Neural crest cell (in vitro differentiated cells): ENCODE measurements around the gene HOXB2. TPM values are rescaled to one million over a fixed set of nuclear protein-coding genes. Genes with fewer than 3 reads are reported as not detected.

ENCODE experiments used
- DNase-seq: peaks from one replicate; pipeline ENCODE4 v3.0.0; 2021; ENCODE audit warnings: low read depth, mixed read lengths, low spot score
- H3K27ac Mint-ChIP-seq: one replicate; pipeline ENCODE4 v1.8.0; 2021; ENCODE audit warnings: mild to moderate bottlenecking, mixed read lengths; ENCODE audit not compliant: unreplicated experiment
- H3K27me3 Mint-ChIP-seq: 2 replicates; pipeline ENCODE4 v1.8.0; 2021; ENCODE audit warnings: low read depth, mild to moderate bottlenecking, mixed read lengths
- H3K36me3 Mint-ChIP-seq: 2 replicates; pipeline ENCODE4 v1.8.0; 2021; ENCODE audit warnings: low read depth, mild to moderate bottlenecking, mixed read lengths
- H3K4me1 Mint-ChIP-seq: 2 replicates; pipeline ENCODE4 v1.8.0; 2021; ENCODE audit warnings: mixed read lengths
- H3K4me3 Mint-ChIP-seq: one replicate; pipeline ENCODE4 v1.8.0; 2021; ENCODE audit warnings: mild to moderate bottlenecking, mixed read lengths
- H3K9me3 Mint-ChIP-seq: 2 replicates; pipeline ENCODE4 v1.8.0; 2021; ENCODE audit warnings: mixed read lengths
- CTCF ChIP-seq: fragments of 200-600 bp; sonication (generic); conservative IDR thresholded peaks from 2 replicates; pipeline ENCODE4 v1.5.0; 2021; ENCODE audit warnings: antibody characterized with exemption, mild to moderate bottlenecking
- total RNA-seq: library from RNA; stranded (reverse); gene quantifications from 2 replicates; pipeline ENCODE4 v1.2.1, GENCODE V29; 2021

HOXB2 gene
- total RNA-seq, 1 donor from 2014 or later = 60.0 TPM

- no peak for TF ChIP-seq CTCF
- peaks cover 39% of the 10 kb centered on the region for H3K27me3 Mint-ChIP-seq
- peak overlapping the region; percentile 69 for H3K27ac Mint-ChIP-seq
- H3K4me3 Mint-ChIP-seq = no peak overlapping the region
- H3K4me1 Mint-ChIP-seq = peaks cover 30% of the 10 kb centered on the region
- H3K36me3 Mint-ChIP-seq = peaks cover 2% of the 10 kb centered on the region
- no peak for DNase-seq
- no peaks in the 10 kb centered on the region for H3K9me3 Mint-ChIP-seq
Measured at GRCh38 chr17:48565022-48565554, 20.2 kb upstream of the HOXB2 start.

GRCh38 chr17:48564188-48565021 is 19.5 kb upstream of the HOXB2 start:
- Mint-ChIP-seq H3K4me1 (peaks cover 30% of the 10 kb centered on the region), H3K27ac (peak overlapping the region; percentile 69), H3K9me3 (no peaks in the 10 kb centered on the region), H3K4me3 (no peak overlapping the region), H3K36me3 (peaks cover 2% of the 10 kb centered on the region), H3K27me3 (peaks cover 46% of the 10 kb centered on the region)
- no peak for TF ChIP-seq CTCF
- DNase-seq = no peak

- Mint-ChIP-seq H3K36me3 (peaks cover 2% of the 10 kb centered on the region), H3K27me3 (peaks cover 51% of the 10 kb centered on the region), H3K4me3 (peak overlapping the region; percentile 78), H3K27ac (no peak overlapping the region), H3K4me1 (peaks cover 29% of the 10 kb centered on the region), H3K9me3 (no peaks in the 10 kb centered on the region)
- no peak for DNase-seq
- no peak for TF ChIP-seq CTCF
Measured at GRCh38 chr17:48563867-48564187, 18.9 kb upstream of the HOXB2 start.

- H3K4me3 Mint-ChIP-seq = peak overlapping the region; percentile 78
- H3K36me3 Mint-ChIP-seq = peaks cover 2% of the 10 kb centered on the region
- peaks cover 56% of the 10 kb centered on the region for H3K27me3 Mint-ChIP-seq
- TF ChIP-seq CTCF = no peak
- no peak overlapping the region for H3K27ac Mint-ChIP-seq
- H3K4me1 Mint-ChIP-seq = peaks cover 30% of the 10 kb centered on the region
- no peaks in the 10 kb centered on the region for H3K9me3 Mint-ChIP-seq
- DNase-seq = no peak
Measured at GRCh38 chr17:48563385-48563838, 18.5 kb upstream of the HOXB2 start.

GRCh38 chr17:48562934-48563333 is 18.0 kb upstream of the HOXB2 start:
- peaks cover 31% of the 10 kb centered on the region for H3K4me1 Mint-ChIP-seq

More at GRCh38 chr17:48562934-48563333, 18.0 kb upstream of the HOXB2 start:
- TF ChIP-seq CTCF = no peak
- no peak for DNase-seq
- Mint-ChIP-seq H3K36me3 (peaks cover 2% of the 10 kb centered on the region), H3K4me3 (peak overlapping the region; percentile 78), H3K9me3 (no peaks in the 10 kb centered on the region), H3K27ac (no peak overlapping the region), H3K27me3 (peaks cover 60% of the 10 kb centered on the region)
